HG03439 (cell line): ENCODE data around the gene MS4A6E.
A peak's percentile ranks its signal among the peaks of the same experiment; 100 is the strongest.

Experiments used
- ATAC-seq: cut with Tn5 transposase; IDR thresholded peaks from one replicate; pipeline ENCODE4 v1.9.1; 2021; ENCODE audit warnings: mild to moderate bottlenecking, moderate library complexity; ENCODE audit not compliant: unreplicated experiment

Gene MS4A6E

DNA sequence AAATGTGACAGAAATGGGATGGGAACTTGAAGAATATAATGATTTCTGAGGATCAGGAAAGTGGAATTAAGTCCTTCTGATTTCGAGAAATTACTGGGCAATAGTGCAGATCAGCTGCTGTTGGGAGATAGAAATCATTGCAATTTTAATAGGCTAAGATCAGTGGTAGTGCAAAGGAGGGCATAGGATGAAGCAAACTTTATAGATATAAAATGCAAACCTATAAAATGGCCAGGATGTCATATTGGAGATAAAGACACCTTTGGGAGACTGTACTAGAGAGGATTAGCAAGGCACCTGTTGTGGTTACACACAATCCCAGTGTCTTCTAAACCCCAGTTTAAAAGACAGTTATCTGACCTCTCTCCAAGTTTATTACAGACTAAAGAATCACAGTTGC lies 44.8 kb downstream of the MS4A6E start:
- ATAC-seq: no peak

DNA sequence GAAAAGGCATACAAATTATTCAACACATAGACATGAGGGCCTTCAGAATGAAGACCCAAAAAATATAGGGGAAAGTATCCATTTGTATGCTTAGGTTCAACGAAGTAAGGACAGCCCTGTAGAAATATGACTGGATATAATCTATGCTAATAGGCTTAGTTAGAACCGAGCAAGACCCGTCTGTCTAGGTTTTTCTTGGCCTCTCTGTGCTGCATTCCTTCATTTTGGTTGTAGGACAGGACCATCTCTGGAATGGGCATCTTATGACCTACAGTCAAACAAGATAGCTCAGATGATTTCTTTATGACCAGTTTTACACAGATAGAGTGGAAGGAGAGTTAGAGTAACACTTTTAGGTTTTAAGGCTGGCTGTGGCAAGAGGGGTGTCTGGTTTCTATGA lies 45.7 kb downstream of the MS4A6E start:
- ATAC-seq: no peak

DNA sequence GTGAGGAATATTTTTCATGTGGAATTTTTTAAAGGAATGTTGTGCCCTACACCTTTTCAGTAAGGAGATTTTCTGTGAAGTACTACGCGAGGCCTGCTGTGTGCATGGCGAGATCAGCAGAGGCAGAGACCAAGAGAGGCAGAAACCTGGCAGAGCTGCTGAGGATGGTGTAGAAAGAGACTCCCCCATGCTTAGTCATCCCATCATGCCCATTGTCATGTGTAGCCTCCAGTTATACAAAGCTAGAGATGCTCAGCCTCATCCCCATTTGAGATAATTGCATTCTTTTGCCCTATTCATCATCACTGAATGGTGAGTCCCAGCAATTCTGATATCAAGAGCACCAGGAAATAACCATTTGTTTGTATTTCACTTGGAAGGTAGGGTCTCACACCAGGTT lies 48.3 kb downstream of the MS4A6E start:
- no peak for ATAC-seq

DNA sequence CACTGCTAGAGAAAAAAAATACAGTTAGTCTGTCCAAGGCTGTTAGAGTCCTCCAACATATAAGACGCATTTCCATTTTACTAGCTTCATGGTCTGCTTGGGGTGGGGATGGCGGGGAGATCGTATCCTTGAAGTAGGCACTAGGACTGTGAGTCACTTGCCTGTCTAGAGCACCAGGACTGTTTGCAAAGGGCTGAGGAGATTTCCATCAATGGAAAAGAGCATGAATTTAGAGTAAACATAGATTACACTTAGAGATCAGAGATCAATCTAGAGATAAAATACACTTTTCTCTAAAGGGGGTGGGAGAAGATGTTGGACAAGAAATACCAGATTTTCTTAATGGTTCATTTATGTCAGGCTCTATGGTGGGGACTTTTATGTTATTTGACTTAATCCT lies 49.5 kb downstream of the MS4A6E start:
- ATAC-seq: no peak

DNA sequence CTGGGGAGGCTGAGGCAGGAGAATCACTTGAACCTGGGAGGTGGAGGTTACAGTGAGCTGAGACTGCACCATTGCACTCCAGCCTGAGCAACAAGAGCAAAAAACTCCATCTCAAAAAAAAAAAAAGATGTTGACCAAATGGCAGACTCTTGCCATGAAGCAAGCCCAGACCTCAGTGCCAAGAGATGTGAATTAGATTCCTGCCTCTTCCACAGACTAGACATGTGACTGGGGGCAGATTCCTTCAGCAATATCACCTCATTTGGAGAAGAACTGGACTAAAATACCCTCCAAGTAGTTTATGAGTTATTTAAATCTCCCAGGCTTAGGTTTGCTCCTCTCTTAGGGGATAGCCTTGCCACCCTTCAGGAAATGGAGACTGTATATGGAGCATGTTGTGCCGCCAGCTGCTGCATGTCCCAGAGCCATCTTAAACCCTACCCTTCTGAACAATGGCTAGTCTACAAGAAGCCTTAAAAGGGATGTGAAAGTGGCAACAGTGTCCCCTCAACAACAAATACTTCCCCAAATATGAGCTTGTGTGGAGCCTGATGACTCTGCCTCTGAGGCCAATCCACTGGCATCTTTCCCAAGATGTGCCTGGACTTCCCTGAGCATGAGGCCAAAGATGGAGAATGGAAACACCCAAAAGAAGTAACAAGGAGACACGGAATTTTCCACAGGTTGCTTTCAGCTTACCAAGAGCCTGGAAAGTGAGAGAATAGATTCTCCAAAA lies 50.5 kb downstream of the MS4A6E start:
- no peak for ATAC-seq

DNA sequence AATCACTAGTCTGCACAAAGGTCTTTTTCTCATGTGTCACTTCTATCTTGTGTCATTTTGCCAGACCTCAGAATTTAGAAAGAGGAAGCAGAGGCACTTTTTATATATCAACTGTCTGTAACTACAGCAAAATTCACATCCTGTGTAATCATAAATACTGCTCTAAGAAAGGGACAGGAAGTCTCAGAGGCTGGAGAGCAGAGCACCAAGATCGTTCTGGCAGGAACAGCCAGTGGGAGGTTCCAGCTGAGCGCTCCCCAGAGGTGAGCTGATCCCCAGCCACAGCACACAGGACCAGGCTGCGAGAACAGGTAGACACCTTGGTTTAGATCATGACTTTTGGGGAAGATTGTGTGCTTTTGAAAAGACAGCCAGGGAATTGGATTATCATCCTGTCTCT lies 51.3 kb downstream of the MS4A6E start, which contains the start of gene MS4A7:
Gene MS4A7 (plus strand): TSS at position 179 of the 400 bp plus-strand sequence. CDS start 4,610 bp downstream, outside the sequence.
- ATAC-seq: peak; percentile 72

DNA sequence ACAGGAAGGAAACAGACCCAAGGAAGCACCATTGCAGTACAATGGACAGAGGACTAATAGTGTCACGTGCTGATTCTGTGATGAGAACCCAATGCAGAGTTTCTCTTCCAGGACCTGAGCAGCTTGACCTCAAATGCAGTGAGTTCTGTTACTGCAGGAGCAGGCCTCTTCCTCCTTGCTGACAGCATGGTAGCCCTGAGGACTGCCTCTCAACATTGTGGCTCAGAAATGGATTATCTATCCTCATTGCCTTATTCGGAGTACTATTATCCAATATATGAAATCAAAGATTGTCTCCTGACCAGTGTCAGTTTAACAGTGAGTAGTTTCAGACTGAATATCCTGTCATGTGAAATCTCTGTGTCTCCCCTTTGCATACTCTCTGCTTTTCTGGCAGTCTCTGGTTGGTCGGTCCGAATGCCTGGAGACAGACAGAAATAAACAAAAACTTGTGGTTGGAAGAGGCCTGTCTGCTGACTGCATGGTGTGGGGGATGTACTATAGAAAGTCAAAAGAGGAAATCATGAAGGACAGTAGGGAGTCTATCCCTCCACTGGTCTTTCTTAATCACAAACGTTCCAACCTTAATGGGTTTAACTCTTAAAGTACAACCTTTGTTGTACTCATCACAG lies 62.3 kb downstream of the MS4A6E start:
- ATAC-seq: peak; percentile 78

DNA sequence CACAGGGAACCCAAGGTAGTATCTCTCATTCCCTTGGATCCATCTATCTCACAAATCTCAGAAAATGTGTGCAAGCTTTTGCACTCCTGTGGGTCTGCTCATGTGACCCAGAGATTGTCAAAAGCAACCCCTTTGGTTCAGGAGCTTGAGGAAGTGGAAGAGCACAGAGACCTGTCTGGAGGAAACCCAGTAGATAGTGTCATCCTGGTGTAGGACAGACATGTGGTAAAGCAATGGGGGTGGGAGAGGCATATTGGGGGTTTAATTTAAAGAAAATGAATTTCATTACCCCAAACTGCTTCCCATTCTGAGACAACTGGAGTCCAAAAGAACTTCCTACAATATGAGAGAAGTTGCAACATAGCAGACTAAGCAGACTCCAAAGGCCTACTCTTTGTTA lies 63.4 kb downstream of the MS4A6E start:
- no peak for ATAC-seq
